ENCODE data around the gene COL18A1.

Gene COL18A1

DNA sequence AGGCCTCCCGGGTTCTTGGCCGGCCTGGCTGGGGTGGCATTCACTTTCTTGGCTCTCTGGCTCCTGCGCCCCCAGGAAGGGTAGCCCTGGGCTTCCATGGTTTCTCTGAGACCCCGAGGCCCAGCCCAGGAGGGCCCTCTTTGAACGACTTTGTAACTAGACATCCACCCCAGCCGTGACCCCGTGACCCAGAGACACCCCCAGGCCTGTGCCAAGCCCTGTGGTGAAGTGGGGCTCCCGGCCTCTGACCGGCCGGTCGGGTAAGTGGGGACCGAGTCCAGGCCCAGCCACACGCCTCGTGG, 64.0 kb downstream of the COL18A1 start:
- no peak for DNase-seq

- DNase-seq: peak in 9 of 14 donors; percentile 21 to 82 (median 58)
These were observed 64.5 kb downstream of the COL18A1 start for GRCh38 chr21:45469273-45470086.

DNA sequence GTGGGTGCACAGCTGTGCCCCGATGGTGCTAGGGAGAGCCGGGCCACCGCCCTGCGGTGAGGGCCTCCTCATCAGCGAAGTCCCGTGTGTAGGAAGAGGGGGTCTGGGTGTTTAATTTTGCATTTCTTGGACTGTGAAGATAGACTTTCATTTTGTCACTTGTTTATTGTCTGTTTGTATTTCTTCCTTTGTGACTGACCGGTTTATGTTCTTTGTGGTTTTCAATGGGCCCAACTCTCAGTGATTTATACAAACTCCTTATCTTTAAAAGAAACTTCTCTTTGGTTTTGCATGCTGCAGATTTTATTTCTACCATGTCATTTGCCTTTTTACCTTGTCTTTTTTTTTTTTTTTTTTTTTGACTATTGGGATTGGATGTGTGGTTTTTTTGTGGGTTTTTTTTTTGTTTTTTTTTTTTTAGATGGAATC, 65.1 kb downstream of the COL18A1 start:
- no peak for DNase-seq

DNA sequence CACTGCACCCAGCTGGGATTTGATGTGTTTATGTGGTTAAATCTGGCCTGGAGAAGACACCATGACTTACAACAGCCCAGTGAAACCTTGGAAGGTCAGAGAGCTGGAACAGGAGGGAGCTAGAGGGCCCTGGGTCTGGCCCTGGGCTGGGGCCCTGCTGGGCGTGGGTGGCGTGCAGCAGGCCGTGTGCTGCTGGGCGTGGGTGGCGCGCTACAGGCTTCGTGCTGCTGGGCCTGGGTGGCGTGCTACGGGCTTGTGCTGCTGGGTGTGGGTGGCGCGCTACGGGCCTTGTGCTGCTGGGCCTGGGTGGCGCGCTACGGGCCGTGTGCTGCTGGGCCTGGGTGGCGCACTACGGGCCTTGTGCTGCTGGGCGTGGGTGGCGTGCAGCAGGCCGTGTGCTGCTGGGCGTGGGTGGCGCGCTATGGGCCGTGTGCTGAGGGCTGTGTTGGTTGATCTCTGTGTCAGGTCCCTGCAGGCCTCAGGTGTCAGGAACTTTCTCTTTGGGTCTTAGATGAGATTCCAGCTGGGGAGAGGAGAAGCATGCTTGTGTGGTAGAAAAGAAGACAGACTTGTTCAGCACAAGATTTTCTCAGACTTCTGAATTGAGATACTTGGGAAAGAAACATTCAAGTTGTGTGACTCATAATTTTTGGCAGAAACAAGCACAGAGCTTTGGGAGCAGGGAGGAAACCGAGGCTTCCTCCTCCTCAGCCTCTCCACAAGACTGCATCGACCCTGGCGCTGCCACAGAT, 66.0 kb downstream of the COL18A1 start:
- DNase-seq: no peak

- no peak for DNase-seq
These were observed 66.7 kb downstream of the COL18A1 start for GRCh38 chr21:45471525-45472221.

- peak in 4 of 14 donors; percentile 20 to 51 (median 45) for DNase-seq
These were observed 67.7 kb downstream of the COL18A1 start for GRCh38 chr21:45472445-45473365.

GRCh38 chr21:45473496-45474322, 68.7 kb downstream of the COL18A1 start:
- DNase-seq: no peak

DNA sequence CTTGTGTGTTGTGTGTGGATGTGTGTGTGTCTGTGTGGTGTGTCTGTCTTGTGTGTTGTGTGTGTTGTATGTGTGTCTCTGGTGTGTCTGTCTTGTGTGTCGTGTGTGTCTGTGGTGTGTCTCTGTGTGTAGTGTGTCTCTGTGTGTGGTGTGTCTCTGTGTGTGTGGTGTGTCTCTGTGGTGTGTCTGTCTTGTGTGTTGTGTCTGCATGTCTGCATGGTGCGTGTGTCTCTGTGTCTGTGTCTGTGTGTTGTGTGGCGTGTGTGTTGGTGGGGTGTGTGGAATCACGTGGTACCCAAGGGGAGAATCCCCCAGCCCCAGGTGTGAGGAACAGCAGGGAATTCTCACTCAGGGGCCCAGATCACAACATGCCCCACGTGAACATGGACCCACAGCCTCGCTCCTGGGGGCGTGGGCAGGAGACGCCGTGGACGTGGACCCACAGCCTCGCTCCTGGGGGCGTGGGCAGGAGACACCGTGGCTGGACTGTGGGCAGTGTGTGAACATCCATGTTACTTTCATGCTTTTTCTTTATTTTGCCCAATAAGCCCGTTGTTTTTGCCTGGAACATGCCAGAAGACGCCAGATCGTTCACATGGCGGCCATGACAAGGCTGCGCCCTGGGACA, 69.5 kb downstream of the COL18A1 start:
- no peak for DNase-seq

DNA sequence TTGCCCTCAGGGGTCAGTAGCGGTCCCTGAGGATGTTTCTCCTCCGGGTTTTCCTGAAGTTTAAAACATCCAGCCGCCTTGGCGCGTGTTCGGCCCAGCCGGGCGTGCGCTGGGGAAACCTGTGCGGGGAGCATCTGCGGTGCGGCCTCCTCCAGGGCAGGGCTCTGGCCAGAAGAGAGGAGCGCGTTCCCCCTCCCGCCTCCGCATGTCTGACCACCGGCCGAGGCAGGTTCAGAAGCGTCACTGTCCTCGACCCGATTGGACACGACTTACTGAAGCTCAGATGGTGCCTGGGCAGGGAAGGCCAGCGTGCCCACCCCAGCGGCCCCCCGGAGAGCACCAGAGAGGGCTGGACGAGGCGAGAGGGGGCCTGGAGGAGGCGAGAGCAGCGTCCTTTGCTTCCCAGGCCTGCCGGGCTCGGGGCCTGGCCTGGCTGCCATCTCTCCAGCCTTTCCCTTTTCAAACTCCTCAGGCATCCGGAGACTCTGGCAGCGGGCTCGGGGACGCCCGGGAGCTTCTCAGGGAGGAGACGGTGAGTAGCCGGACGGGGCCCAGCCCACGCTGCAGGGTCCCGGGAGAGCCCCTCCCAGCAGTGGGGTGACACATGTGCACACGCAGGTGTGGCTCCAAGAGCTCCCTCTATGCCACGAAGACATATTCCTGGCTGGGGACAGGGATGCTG, 70.2 kb downstream of the COL18A1 start:
- no peak for DNase-seq

DNA sequence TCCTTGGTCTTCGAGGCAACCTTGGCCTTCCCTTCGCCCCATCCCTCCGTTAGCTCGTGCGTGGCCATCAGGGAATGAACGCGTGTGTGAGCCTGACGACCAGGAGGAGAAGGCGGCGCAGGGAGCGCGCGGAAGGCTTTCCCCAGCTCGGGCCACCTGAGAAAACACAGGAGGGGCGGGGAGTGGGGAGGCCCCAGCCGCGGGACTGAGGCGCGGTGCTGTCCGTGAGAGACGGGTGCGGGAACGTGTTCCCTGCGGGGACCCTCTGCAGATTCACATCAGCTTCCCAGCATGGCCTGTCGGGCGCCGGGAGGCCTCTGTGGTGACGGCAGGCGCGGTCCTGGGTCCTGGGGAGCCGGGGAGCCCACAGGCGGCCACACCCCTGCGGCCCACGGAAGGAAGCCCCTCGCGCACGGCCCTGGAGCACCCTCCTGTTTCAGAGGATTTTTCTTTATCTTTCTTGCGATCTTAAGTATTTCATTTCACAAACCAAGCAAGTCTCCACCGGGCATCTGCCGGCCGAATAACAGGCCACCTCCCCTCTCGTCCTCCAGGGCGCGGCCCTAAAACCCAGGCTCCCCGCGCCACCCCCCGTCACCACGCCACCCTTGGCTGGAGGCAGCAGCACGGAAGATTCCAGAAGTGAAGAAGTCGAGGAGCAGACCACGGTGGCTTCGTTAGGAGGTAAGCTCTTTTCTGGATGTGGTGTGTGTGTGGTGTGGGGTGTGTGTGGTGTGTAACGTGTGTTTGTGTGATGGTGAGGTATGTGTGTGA, 71.0 kb downstream of the COL18A1 start:
- no peak for DNase-seq

- DNase-seq: no peak
These were observed 71.6 kb downstream of the COL18A1 start for GRCh38 chr21:45476582-45476981.

GRCh38 chr21:45477176-45478114, 72.5 kb downstream of the COL18A1 start:
- DNase-seq: no peak

DNA sequence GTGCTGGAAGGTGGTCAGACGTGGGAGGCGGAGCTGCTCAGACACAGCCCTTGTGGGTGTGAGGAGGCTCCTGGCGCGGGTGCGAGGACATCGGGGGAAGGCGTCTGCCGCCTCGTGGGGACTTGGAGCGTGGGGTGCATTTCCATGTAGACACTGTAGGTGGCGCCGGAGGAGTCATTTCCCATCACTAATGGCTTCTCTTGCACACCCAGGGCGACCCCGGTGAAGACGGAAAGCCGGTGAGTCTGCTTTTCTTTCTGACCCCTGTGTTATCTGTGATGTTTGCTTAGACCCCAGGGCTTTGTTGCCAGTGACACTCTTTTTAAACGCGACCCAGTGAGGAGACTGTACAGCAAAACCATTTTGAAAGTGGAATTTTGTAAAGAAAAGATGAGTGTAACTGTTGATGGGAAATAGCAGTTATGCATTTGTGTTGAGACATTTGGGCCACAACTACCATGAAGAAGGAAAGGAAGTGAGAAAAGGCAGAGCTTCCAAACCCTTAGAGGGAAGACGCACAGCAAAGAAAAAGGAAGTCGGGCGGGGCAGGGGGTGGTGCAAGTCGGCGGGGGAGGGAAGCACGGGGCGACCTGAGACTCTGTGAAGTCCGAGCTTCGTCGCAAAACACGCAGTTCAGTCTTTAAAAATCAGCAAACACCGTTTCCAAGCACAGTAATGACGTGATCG, 73.3 kb downstream of the COL18A1 start:
- peak in 8 of 14 donors; percentile 10 to 52 (median 28) for DNase-seq

GRCh38 chr21:45478816-45479669, 74.1 kb downstream of the COL18A1 start:
- no peak for DNase-seq

GRCh38 chr21:45479691-45480675, 75.0 kb downstream of the COL18A1 start:
- no peak for DNase-seq

Data from C1 segment of cervical spinal cord (tissue), 14 donors.